Ovary (tissue), 9 donors: ENCODE results near the gene ZDHHC17. TPM values are rescaled to one million over a fixed set of nuclear protein-coding genes. Genes with fewer than 3 reads are reported as not detected.

Experiments
- DNase-seq, 5 donors: peaks; one replicate each; pipeline ENCODE4 v3.0.0-alpha.2; 2019 to 2020
- H3K27ac ChIP-seq, 2 donors: fragments of 200-600 bp; one replicate each; pipeline versions ENCODE4 v1.5.1 to v1.8.0; 2019 to 2022
- H3K27me3 ChIP-seq: fragments of 200-600 bp; one replicate; pipeline ENCODE4 v1.8.0; 2022
- H3K36me3 ChIP-seq: fragments of 200-600 bp; sonication (generic); one replicate; pipeline ENCODE4 v1.5.1; 2019
- H3K4me1 ChIP-seq: one replicate; pipeline ENCODE4 v1.8.1; 2013; ENCODE audit warnings: mild to moderate bottlenecking, moderate library complexity; ENCODE audit not compliant: insufficient read depth
- H3K4me3 ChIP-seq: fragments of 200-600 bp; sonication (generic); one replicate; pipeline ENCODE4 v1.5.1; 2017
- H3K9me3 ChIP-seq, 2 donors: fragments of 200-600 bp in 1 of 2; sonication (generic) in 1 of 2; one replicate each; pipeline versions ENCODE4 v1.5.1 to v1.8.1; 2013 to 2019; ENCODE audit warnings: mild to moderate bottlenecking in 1 of 2, moderate library complexity in 1 of 2
- CTCF ChIP-seq, 3 donors: fragments of 450-650 bp in 2 of 3; fragments of 200-600 bp in 1 of 3; IDR thresholded peaks; one replicate each; pipeline versions ENCODE4 v1.5.1 to v1.8.0; 2016 to 2022; ENCODE audit warnings: antibody characterized with exemption in 3 of 3, mild to moderate bottlenecking in 1 of 3
- EP300 ChIP-seq: sonication (generic); formaldehyde crosslinking; IDR thresholded peaks from one replicate; pipeline ENCODE4 v1.6.1; 2017; ENCODE audit warnings: antibody characterized with exemption
- POLR2A ChIP-seq: fragments of 450-650 bp; IDR thresholded peaks from one replicate; pipeline ENCODE4 v1.6.1; 2017; ENCODE audit warnings: antibody characterized with exemption, mild to moderate bottlenecking, moderate library complexity
- WGBS, 3 donors: extraction: QIAGEN DNeasy Blood & Tissue Kit in 1 of 3; methylation state at CpG; one replicate each; pipeline versions ENCODE4 v1.1.5 to v1.1.7; 2013 to 2017; 5-methylcytosine and 5-hydroxymethylcytosine counted together
- intact Hi-C, 4 donors: fragments of 100-400 bp; cut with DNase I; formaldehyde crosslinking; loops; one replicate each; pipeline versions ENCODE4 v1.11.0 to v1.15.1; 2022 to 2023
- polyA plus RNA-seq, 2 donors: library from polyadenylated mRNA; stranded (reverse); fragments of 200-250 nt in 1 of 2; fragments of 350-450 nt in 1 of 2; fragmentation: Illumina TruSeq in 1 of 2; extraction: RNeasy Lipid Tissue Mini Kit (QIAGEN cat#74804) in 1 of 2; gene quantifications; one replicate each; pipeline ENCODE4 v1.2.3, GENCODE V29; 2013 to 2014
- total RNA-seq, 7 donors: library from RNA; depleted of rRNA in 2 of 7; stranded (reverse); fragments of >200 nt in 2 of 7; fragmentation: NEBNext Ultra II Directional in 3 of 7; extraction: Animal tissue kit (Norgen Biotek cat#: 25700) in 3 of 7; gene quantifications; one replicate each; pipeline versions ENCODE4 v1.1.0 to v1.2.4, GENCODE V29; 2016 to 2023
- donor health status: DM: no; HTN: no; CAD: no; lungs with moderate emphysema.
- donor health status: DM: no; HTN: no; CAD: no.
- donor health status: Bipolar disorder and iron deficiency.
- donor health status: DM: yes; HTN: yes; CAD: no.
- donor health status: DM: no; HTN: no; CAD: no.
- donor health status: DM: yes; HTN: yes; CAD: no.

ZDHHC17 gene
- total and polyA plus RNA-seq, 9 donors, result 19.3 to 76.7 (median 37.6) TPM

- intact Hi-C loops, result no loop called here
- H3K9me3 ChIP-seq, result no peaks in the 10 kb centered on the region
- no peak for DNase-seq
- WGBS, 3 donors, result 84 to 92% (median 84%) methylated on average over 7 of the region's 7 CpGs
- H3K27ac ChIP-seq, result no peak overlapping the region
- H3K36me3 ChIP-seq, result no peaks in the 10 kb centered on the region
- no peaks in the 10 kb centered on the region for H3K27me3 ChIP-seq
- no peak overlapping the region for H3K4me3 ChIP-seq
- TF ChIP-seq CTCF (IDR thresholded peaks at IDR 0.05), result no peak
- no peak for TF ChIP-seq POLR2A
- no peak for TF ChIP-seq EP300
- no peaks in the 10 kb centered on the region for H3K4me1 ChIP-seq
Measured at GRCh38 chr12:76880519-76881023, 116.7 kb downstream of the ZDHHC17 start.

GRCh38 chr12:76881142-76881541 is 117.2 kb downstream of the ZDHHC17 start:
- no peak for TF ChIP-seq CTCF (IDR thresholded peaks at IDR 0.05)
- TF ChIP-seq EP300, result no peak
- no peak for TF ChIP-seq POLR2A
- Histone ChIP-seq H3K27me3 (no peaks in the 10 kb centered on the region), H3K4me1 (no peaks in the 10 kb centered on the region), H3K4me3 (no peak overlapping the region), H3K9me3 (no peaks in the 10 kb centered on the region), H3K27ac (no peak overlapping the region), H3K36me3 (no peaks in the 10 kb centered on the region)
- no peak for DNase-seq
- intact Hi-C loops, result no loop called here

- H3K36me3 ChIP-seq, result no peaks in the 10 kb centered on the region
- TF ChIP-seq CTCF (IDR thresholded peaks at IDR 0.05), result no peak
- no peak for TF ChIP-seq EP300
- TF ChIP-seq POLR2A, result no peak
Measured at GRCh38 chr12:76882367-76882766, 118.5 kb downstream of the ZDHHC17 start.

GRCh38 chr12:76883151-76883550 is 119.2 kb downstream of the ZDHHC17 start:
- Histone ChIP-seq H3K27ac (no peak overlapping the region), H3K9me3 (no peaks in the 10 kb centered on the region), H3K27me3 (no peaks in the 10 kb centered on the region), H3K4me1 (no peaks in the 10 kb centered on the region), H3K4me3 (no peak overlapping the region), H3K36me3 (no peaks in the 10 kb centered on the region)
- WGBS, 3 donors, result 83 to 87% (median 86%) methylated on average over 6 of the region's 6 CpGs
- TF ChIP-seq POLR2A, result no peak
- TF ChIP-seq CTCF (IDR thresholded peaks at IDR 0.05), result no peak
- TF ChIP-seq EP300, result no peak
- intact Hi-C loops, result no loop called here
- no peak for DNase-seq

More at GRCh38 chr12:76882367-76882766, 118.5 kb downstream of the ZDHHC17 start:
- intact Hi-C loops, result no loop called here
- Histone ChIP-seq H3K4me3 (no peak overlapping the region), H3K4me1 (no peaks in the 10 kb centered on the region), H3K9me3 (no peaks in the 10 kb centered on the region), H3K27ac (no peak overlapping the region), H3K27me3 (no peaks in the 10 kb centered on the region)
- no peak for DNase-seq
- 81 to 95% (median 90%) methylated on average over 1 of the region's 1 CpG for WGBS, 3 donors
